KMS-11 (cell line): ENCODE measurements around the gene PAPPA2.

Experiments
- H2AFZ ChIP-seq: fragments of 200-600 bp; sonication (generic); 2 replicates; pipeline ENCODE4 v1.6.1; 2016; ENCODE audit warnings: antibody characterized with exemption, mixed run types, low read depth
- H3K27ac ChIP-seq: fragments of 200-600 bp; sonication (generic); 2 replicates; pipeline ENCODE4 v1.6.1; 2016; ENCODE audit warnings: mild to moderate bottlenecking, mixed run types
- H3K27me3 ChIP-seq: fragments of 200-600 bp; sonication (generic); 2 replicates; pipeline ENCODE4 v1.6.1; 2017; ENCODE audit warnings: mild to moderate bottlenecking, low read depth, mixed run types, moderate library complexity; ENCODE audit not compliant: insufficient read depth
- H3K36me3 ChIP-seq: fragments of 200-600 bp; sonication (generic); 2 replicates; pipeline ENCODE4 v1.6.1; 2017; ENCODE audit warnings: mild to moderate bottlenecking, mixed run types; ENCODE audit not compliant: insufficient read depth
- H3K4me1 ChIP-seq: fragments of 200-600 bp; sonication (generic); 2 replicates; pipeline ENCODE4 v1.6.1; 2016; ENCODE audit warnings: mild to moderate bottlenecking, low read depth, mixed run types; ENCODE audit not compliant: poor library complexity, severe bottlenecking
- H3K4me2 ChIP-seq: fragments of 200-600 bp; sonication (generic); 2 replicates; pipeline ENCODE4 v1.7.0; 2016; ENCODE audit warnings: mild to moderate bottlenecking, mixed run types
- H3K4me3 ChIP-seq: fragments of 200-600 bp; sonication (generic); IDR thresholded peaks from 2 replicates; pipeline ENCODE4 v1.6.1; 2017; ENCODE audit warnings: low read depth, low read length, mixed read lengths; ENCODE audit not compliant: insufficient read depth
- H3K79me2 ChIP-seq: fragments of 200-600 bp; sonication (generic); 2 replicates; pipeline ENCODE4 v1.6.1; 2016; ENCODE audit warnings: low read depth, mixed run types; ENCODE audit not compliant: insufficient read depth
- H3K9ac ChIP-seq: fragments of 200-600 bp; sonication (generic); 2 replicates; pipeline ENCODE4 v1.6.1; 2016; ENCODE audit warnings: mild to moderate bottlenecking, mixed run types
- H4K20me1 ChIP-seq: fragments of 200-600 bp; sonication (generic); 2 replicates; pipeline ENCODE4 v1.6.1; 2016; ENCODE audit warnings: mild to moderate bottlenecking, mixed run types; ENCODE audit not compliant: insufficient read depth
- CTCF ChIP-seq: fragments of 200-600 bp; sonication (generic); conservative IDR thresholded peaks from 2 replicates; pipeline ENCODE4 v1.6.1; 2017; ENCODE audit warnings: low read depth, mild to moderate bottlenecking, antibody characterized with exemption, low read length, moderate library complexity, mixed read lengths

PAPPA2 gene

GRCh38 chr1:176517484-176517883 lies 54.5 kb downstream of the PAPPA2 start:
- Histone ChIP-seq H4K20me1 (no peaks in the 10 kb centered on the region), H3K9ac (no peak overlapping the region), H3K79me2 (no peaks in the 10 kb centered on the region), H3K4me2 (no peak overlapping the region; the same call in 1 of the 2 replicates), H3K4me3 (no peak overlapping the region), H3K27me3 (no peaks in the 10 kb centered on the region), H3K27ac (no peak overlapping the region), H2AFZ (peak overlapping the region; percentile 6; the same call in 1 of the 2 replicates), H3K4me1 (peaks cover 35% of the 10 kb centered on the region), H3K36me3 (no peaks in the 10 kb centered on the region)
- no peak for TF ChIP-seq CTCF

DNA sequence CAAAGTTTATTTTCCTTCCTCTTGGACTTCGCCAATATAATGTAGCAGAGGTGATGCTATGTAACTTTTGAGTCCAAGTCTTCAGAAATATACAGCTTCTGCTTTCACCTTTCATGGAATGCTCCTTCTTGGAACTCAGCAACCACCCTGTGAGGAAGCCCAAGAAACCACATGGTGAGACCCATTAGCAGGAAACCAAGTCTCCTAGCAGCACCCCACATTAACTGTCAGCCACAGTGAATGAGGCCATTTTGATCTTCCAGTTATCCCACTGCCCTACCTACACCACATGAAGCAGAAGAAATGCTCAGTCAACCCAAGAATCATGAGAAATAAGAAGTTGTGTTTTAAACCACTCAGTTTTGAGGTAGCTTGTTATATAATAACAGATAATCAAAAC lies 58.2 kb downstream of the PAPPA2 start:
- H3K4me1 ChIP-seq = peaks cover 20% of the 10 kb centered on the region
- H3K36me3 ChIP-seq = no peaks in the 10 kb centered on the region
- no peak overlapping the region for H3K27ac ChIP-seq
- no peak overlapping the region for H2AFZ ChIP-seq
- H3K27me3 ChIP-seq = no peaks in the 10 kb centered on the region
- H3K79me2 ChIP-seq = no peaks in the 10 kb centered on the region
- H3K4me2 ChIP-seq = no peak overlapping the region
- TF ChIP-seq CTCF = no peak
- no peaks in the 10 kb centered on the region for H4K20me1 ChIP-seq
- H3K4me3 ChIP-seq = no peak overlapping the region
- H3K9ac ChIP-seq = no peak overlapping the region

DNA sequence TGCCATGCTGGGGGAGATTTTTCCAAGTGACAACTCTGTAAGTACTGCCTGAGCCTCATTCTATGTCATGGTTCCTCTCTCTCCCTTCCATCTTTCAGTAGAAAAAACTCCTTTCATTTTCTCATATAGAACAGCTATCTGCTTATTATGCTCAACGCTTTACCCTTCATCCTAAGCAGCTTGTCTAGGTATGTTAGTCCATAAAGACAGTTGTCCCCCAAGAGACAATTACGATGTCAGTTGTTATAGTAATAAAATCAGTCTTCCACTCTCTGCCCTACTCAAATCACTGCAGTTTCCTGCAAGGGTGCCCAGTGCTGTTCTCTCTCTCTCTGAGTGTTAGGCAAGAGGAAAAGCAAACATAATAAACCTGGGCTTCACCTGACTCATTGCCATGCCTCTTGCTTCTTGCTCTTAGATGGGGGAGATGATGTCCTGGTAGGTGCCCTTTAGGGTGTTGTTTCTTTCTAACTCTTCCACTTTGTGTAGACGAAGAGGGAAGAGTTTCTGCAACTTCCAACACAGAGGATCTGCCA lies 59.4 kb downstream of the PAPPA2 start:
- no peak overlapping the region for H2AFZ ChIP-seq
- no peaks in the 10 kb centered on the region for H3K79me2 ChIP-seq
- H3K4me3 ChIP-seq = no peak overlapping the region
- H3K27me3 ChIP-seq = no peaks in the 10 kb centered on the region
- H3K27ac ChIP-seq = no peak overlapping the region
- TF ChIP-seq CTCF = no peak
- H3K9ac ChIP-seq = no peak overlapping the region
- no peaks in the 10 kb centered on the region for H3K36me3 ChIP-seq
- no peak overlapping the region for H3K4me2 ChIP-seq
- H4K20me1 ChIP-seq = no peaks in the 10 kb centered on the region
- H3K4me1 ChIP-seq = peaks cover 10% of the 10 kb centered on the region

DNA sequence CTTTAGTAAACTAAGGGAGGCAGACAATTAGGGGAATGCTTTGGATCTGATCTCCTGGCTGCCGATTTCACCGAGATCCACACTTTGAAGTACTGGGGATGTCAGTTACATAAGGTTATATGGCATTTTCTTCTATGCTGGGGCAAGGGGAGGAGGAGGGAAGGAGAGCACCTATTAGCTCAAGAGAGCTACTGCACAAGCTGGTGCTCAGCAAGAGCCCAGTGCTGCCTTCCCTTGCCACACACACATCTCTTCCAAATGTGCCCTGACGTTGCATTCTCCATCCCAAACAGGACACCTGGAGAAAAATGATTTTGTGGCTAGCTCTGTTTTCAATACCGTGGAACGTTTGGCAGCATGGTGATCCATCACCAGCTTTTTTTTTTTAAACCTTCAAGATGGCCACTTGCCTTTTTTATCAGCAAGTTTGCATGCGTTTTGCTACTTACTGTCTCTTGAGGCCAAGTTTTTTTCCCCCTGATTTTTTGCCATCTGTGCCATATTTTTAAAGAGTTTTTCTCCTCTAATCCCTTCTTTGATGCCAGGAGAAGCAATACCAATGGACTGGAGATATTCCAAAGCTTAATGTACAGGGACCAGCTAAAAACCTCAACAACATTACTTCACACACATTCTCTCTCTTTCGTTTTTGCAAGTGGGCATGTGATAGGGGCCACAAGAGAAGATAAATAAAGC lies 66.6 kb downstream of the PAPPA2 start:
- H3K9ac ChIP-seq = no peak overlapping the region
- H3K27me3 ChIP-seq = no peaks in the 10 kb centered on the region
- no peak overlapping the region for H3K4me3 ChIP-seq
- H3K79me2 ChIP-seq = no peaks in the 10 kb centered on the region
- no peaks in the 10 kb centered on the region for H3K36me3 ChIP-seq
- H2AFZ ChIP-seq = no peak overlapping the region
- H3K4me2 ChIP-seq = no peak overlapping the region
- no peak overlapping the region for H3K27ac ChIP-seq
- H4K20me1 ChIP-seq = no peaks in the 10 kb centered on the region
- H3K4me1 ChIP-seq = no peaks in the 10 kb centered on the region
- TF ChIP-seq CTCF = no peak
